Measurements from ENCODE around the gene FREM1. TPM values are rescaled to one million over a fixed set of nuclear protein-coding genes. Genes with fewer than 3 reads are reported as not detected.
A peak's percentile ranks its signal among the peaks of the same experiment; 100 is the strongest.

The FREM1 gene
- polyA plus RNA-seq, 1 of the 3 experiments (the other 2 are of a cell fraction): 0.26 TPM

- H2AFZ ChIP-seq (ENCODE audit: low read depth): no peak overlapping the region
- H3K27ac ChIP-seq (ENCODE audit: low read depth in 2 of 2, low read length in 1 of 2): peak overlapping the region in 1 of 2 experiments; percentile 87; a peak in 2 of 4 replicates
- H3K4me1 ChIP-seq (ENCODE audit: control insufficient read depth in 1 of 2, insufficient read depth in 2 of 2, low read depth in 1 of 2, low read length in 1 of 2): peaks cover 5 to 35% of the 10 kb centered on the region in 2 experiments
- no peaks in the 10 kb centered on the region for H3K9me2 ChIP-seq
- 82% methylated on average over 1 of the region's 1 CpG for WGBS (ENCODE audit: low lambda C conversion rate)
- H3K36me3 ChIP-seq (replicated peaks in 1 of 2; ENCODE audit: control insufficient read depth in 1 of 2, insufficient read depth in 2 of 2, low read length in 1 of 2): no peaks in the 10 kb centered on the region
- no peaks in the 10 kb centered on the region for H3K27me3 ChIP-seq (ENCODE audit: insufficient read depth)
- H4K20me1 ChIP-seq (ENCODE audit: insufficient read depth): no peaks in the 10 kb centered on the region
- no peak overlapping the region for H3K9ac ChIP-seq
- H3K9me3 ChIP-seq: no peaks in the 10 kb centered on the region
- H3K4me3 ChIP-seq (ENCODE audit: low read depth in 2 of 2, low read length in 1 of 2): no peak overlapping the region
- TF ChIP-seq USF1 (IDR thresholded peaks at IDR 0.05; ENCODE audit: borderline replicate concordance, low read depth) (no peak), MXI1 (IDR thresholded peaks at IDR 0.05; ENCODE audit: low read depth, low read length) (0 out of 2 replicates have a peak, but pooled peaks have one; percentile 3), FOSL2 (IDR thresholded peaks at IDR 0.05; ENCODE audit: borderline replicate concordance, low read depth) (no peak)
- CTCF ChIA-PET: interaction anchor here (1.3 to 1.9 kb wide), 4 partner anchors 18 to 228 kb away, joined by 3 to 7 read pairs (median 5); no protein-coding TSS in a partner anchor
- POLR2A ChIA-PET: interaction anchor here (1.7 kb wide), 1 partner anchor 29 kb away, joined by 8 read pairs; no protein-coding TSS in a partner anchor
- no peaks in the 10 kb centered on the region for H3K79me2 ChIP-seq (ENCODE audit: insufficient read depth)
- H3F3A ChIP-seq (replicated peaks; ENCODE audit: insufficient read depth): no peaks in the 10 kb centered on the region
- H3K4me2 ChIP-seq: no peak overlapping the region
- no peak for DNase-seq
Measured at GRCh38 chr9:14907696-14908095, 2.5 kb downstream of the FREM1 start.

- Histone ChIP-seq H3K27ac (ENCODE audit: low read depth in 2 of 2, low read length in 1 of 2) (peak overlapping the region in 1 of 2 experiments; percentile 87; a peak in 2 of 4 replicates), H2AFZ (ENCODE audit: low read depth) (no peak overlapping the region), H3K79me2 (ENCODE audit: insufficient read depth) (no peaks in the 10 kb centered on the region), H3K9me3 (no peaks in the 10 kb centered on the region), H3K4me1 (ENCODE audit: control insufficient read depth in 1 of 2, insufficient read depth in 2 of 2, low read depth in 1 of 2, low read length in 1 of 2) (peaks cover 5 to 36% of the 10 kb centered on the region in 2 experiments), H3K36me3 (replicated peaks in 1 of 2; ENCODE audit: control insufficient read depth in 1 of 2, insufficient read depth in 2 of 2, low read length in 1 of 2) (no peaks in the 10 kb centered on the region), H4K20me1 (ENCODE audit: insufficient read depth) (no peaks in the 10 kb centered on the region), H3K9ac (no peak overlapping the region), H3K9me2 (no peaks in the 10 kb centered on the region), H3F3A (replicated peaks; ENCODE audit: insufficient read depth) (no peaks in the 10 kb centered on the region), H3K27me3 (ENCODE audit: insufficient read depth) (no peaks in the 10 kb centered on the region), H3K4me2 (no peak overlapping the region), H3K4me3 (ENCODE audit: low read depth in 2 of 2, low read length in 1 of 2) (no peak overlapping the region)
- ChIA-PET POLR2A (interaction anchor here (1.7 kb wide), 1 partner anchor 29 kb away, joined by 8 read pairs; no protein-coding TSS in a partner anchor), CTCF (interaction anchor here (1.3 to 1.9 kb wide), 4 partner anchors 19 to 228 kb away, joined by 3 to 7 read pairs (median 5); no protein-coding TSS in a partner anchor)
- TF ChIP-seq MXI1 (IDR thresholded peaks at IDR 0.05; ENCODE audit: low read depth, low read length) (0 out of 2 replicates have a peak, but pooled peaks have one; percentile 9), POLR2AphosphoS5 (IDR thresholded peaks at IDR 0.05; ENCODE audit: low read depth, low read length) (no peak), GATA2 (CRISPR knock-in tag; IDR thresholded peaks at IDR 0.05) (peak; percentile 50; the same call in 1 of the 2 replicates), ZBTB33 (IDR thresholded peaks at IDR 0.05; ENCODE audit: borderline replicate concordance, low read depth) (no peak)
- WGBS (ENCODE audit: low lambda C conversion rate): 90% methylated on average over 5 of the region's 5 CpGs
- DNase-seq: no peak
Measured at GRCh38 chr9:14907360-14907685, 2.9 kb downstream of the FREM1 start.
